UCSD-AML1 (cell line): ENCODE measurements around the gene GASK1A.

ENCODE experiments used
- DNase-seq: peaks from one replicate; lab custom pipeline; 2025; ENCODE audit not compliant: unreplicated experiment; lab: John Stamatoyannopoulos, UW

Gene GASK1A

DNA sequence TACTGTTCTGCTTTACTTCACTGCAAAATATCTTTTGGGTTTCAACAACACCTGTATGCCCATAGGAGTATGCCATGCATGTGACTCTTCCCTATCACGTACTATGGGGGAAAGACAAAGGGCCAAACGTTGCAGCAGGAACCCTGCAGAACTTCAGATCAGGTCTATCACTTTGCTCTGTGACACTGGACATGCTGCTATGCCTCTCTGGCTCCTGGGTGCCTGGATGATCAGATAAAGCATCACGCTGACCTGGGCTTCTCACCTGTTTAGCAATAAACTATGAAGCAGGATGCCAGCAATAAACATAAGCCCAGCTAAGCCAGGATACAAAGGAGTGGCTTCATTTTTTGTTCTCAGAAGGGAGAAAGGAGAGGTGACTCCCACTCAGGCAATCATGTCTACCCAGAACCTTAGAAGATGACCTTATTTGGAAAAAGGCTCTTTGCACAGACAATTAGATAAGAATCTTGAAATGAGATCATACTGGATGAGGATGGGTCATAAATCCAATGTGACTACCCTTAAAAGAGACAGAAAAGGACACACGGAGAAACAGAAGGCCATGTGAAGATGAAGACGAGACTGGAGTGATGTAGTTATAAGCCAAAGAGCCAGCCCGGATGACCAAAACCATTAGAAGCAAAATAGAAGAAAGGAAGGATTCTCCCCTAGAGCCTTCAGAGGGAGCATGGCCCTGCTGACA, 107.5 kb downstream of the GASK1A start:
- DNase-seq, result no peak

DNA sequence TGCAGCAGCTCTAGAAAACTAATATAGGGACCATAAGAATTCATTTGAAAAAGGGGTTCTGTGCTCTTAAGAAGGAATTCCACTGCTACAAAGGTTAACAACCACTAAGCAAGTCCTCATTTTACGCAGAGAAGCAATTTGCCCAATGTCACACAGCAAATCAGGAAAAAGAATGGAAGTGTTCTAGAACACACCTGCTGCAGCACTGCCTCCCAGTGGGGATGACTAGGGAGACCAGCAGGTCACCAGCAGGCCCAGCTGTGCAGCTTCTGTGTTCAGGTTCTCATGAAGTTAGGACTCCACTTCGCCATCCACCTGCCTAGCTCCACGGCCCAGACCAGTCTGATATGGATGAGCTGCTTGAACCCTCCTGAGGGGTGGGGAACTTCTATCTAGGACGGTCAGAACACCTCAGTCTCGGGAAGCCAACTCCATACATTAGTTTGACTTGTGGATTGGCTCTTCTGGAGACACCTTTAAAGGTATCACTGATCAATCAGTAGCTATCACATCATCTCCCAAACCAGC, 108.2 kb downstream of the GASK1A start:
- DNase-seq, result no peak

DNA sequence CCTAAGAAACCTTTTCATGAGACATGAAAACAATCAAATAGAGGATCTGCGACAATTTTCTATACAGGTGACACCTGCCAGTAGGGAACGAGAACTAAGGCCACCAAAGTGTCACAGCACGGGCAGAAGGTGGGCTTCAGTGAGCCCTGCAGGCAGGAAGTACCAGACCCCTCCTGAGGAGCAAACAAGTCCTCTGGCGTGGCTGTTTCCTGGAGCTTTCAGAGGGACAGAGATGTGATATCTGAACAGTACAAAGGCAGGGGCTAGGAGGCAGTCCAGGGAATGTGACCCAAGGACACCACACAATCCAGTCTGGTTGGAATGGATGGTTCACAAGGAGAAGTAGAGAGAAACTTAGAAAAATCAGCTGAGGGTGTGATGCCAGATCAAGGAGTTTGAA, 110.0 kb downstream of the GASK1A start:
- no peak for DNase-seq

DNA sequence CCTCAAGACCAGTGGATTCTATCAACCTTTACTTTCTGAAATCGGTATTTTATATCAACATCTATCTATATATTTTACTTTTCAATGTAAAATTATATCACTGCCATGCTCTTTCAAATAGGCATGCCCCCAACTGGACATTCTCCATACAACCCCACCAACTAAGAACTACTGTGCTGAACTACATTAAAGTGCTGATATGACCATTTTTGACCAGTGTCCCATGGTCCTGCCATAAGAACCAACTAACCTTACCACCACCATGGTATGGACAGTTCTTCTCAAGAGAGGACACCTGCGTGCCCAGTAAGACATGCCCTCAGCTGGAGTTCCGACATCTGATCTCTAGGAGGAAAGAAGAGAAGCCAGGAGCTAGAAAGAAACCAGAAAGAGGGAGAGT, 111.1 kb downstream of the GASK1A start:
- DNase-seq, result no peak

DNA sequence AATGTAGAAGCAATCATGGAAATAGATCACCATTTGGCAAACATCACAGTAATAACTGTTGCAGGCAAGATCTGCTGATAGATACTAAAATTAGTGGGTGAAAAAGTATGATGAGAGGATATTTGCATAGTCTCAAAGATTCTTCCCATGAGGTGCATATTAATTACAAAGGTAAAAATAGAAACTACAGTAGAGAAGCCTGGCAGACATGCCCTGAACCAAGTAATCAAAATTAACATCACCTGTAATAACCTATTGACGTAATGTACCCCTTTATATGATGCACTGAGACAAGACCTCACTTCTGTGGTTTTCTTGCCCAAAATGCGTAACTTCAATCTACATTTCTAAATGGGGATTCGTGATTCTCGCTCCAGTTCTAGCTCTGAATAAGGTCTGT, 112.4 kb downstream of the GASK1A start:
- no peak for DNase-seq

DNA sequence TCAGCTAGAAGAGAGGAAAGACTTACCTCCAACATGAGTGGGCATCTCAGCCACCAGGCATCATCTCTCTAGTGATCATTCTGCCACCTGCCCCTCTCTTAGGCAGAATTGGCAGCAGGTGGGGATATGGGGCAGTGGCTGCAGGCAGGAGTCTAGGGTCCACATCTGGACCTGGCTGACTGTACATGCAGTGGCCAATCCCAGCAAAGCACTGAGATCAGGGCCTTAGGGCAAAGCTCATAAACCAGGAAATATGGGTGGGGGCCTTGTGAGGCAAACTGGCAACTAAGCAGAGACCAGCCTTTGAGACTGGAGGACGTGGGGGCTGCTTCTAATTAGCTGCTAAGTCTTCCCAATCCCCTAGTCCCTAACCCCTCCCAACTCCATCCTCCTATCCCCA, 113.9 kb downstream of the GASK1A start:
- DNase-seq, result no peak

DNA sequence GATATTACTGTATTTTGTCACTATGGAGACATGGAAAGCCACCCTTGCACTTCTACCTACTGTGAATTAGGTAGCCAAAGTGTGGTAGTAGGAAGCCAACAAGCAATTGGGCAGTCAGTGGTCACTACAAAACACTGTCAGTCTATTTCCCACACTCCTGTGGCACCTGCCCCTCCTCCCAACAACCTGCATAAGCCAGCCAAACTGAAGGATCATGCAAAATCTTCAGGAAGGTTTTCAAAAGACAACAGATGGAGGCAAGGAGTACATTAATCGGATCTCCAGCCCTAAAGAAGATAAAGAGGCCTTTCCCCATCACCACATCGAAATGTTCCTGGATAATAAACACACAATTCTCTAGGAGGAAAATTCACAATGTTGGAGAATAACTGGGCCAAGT, 114.9 kb downstream of the GASK1A start:
- no peak for DNase-seq

DNA sequence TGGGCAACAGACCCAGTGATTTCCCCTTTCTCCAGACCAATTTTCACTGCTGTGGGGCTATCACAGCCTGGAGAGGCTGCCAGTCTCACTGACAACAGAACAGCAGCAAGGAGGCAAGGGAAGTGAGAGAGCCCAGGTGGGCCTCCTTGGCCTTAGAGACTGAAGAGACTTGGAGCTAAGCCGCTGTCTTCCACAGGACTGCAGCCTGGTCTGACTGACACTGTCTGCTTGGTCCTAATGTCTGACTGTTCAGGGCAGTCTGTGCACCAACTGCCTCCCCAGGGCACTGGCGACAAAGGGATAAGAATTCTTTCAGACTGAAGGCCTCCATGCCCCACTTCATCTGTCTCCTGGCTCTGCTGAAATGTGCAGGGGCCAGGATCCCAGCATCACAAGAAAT, 115.3 kb downstream of the GASK1A start:
- no peak for DNase-seq

DNA sequence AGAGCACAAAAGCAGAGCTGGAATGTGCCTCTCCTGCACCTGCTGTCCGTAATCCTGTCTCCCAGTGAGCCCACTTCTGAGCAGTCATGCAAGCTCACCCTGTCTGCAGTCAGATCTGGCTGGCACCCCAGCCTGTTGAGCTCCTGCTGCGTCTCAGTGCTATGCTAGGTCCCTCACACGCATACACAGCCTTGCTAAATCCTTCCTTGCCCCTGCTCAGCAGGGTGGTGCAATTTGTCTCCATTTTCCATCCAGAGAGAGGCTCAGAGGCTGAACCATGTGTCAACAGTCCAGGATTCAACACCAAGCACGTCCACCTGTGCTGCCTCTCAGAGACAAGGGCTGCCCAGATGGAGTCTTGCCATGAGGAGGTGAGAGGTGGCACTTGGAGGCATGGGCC, 115.7 kb downstream of the GASK1A start:
- no peak for DNase-seq

DNA sequence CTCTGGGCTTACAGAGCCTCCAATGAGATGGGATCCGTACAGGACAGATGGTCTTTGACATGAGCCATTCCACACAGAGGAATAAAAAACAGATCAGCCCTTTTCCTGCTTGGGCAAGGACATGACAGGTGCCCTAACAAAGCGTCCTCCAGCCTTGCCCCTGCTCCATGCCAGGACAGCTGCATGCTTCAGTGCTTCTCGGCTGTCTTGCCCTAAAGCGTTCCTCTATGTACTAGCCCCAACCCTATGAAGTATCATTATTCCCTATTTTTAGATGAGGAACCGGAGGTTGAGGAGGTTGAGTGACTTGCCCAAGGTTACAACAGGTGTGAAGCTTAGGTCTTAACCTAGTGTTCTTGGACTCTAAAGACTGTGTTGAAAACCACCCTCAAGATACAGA, 116.3 kb downstream of the GASK1A start:
- DNase-seq, result no peak

DNA sequence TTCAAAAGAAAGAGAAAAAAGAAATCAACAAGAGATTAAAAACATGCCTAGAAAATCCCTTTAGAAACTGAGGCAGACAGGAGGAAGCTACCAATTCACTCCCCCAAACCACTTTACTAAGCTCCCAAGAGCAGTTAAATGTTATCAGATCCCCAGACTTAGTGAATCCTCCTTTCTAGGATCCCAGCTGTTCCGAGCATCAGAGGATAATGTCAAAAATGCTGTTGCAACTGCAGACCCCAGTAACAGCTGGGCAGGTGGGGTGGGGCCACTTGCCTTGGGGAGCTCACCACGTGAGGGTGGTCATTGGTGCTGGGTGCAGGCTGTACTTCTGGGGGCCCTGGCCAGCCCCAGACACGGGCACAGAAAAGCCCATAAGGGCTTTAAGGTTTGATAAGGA, 117.7 kb downstream of the GASK1A start:
- DNase-seq, result no peak

DNA sequence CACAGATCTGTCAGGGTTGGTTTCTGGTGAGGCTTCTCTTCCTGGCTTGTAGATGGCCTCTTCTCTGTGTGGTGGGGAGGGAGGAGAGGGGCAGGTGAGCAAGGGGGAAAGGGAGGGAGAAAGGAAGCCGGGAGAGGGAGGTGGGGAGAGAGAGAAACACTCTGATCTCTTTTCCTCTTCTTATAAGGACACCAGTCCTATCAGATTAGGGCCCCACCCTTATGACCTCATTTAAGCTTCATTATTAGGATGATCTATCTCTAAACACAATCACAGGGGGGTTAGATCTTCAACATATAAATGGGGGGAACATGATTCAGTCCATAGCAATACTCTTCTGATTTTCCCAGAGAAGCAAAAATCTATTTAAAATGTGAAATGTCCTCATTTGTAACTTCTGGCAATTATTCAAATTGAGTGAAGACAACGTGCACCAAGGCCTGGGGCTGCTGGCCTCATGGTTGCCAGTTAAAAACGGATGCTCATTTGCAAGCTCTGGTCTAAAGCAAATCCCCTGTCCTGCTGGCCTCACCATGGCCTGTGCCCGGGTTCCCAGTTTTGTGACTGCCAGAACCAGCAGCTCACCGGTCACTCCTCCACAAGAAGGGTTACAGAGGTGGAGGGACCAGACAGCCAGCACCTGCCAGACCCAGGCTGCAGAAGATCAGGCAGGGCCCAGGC, 118.4 kb downstream of the GASK1A start:
- DNase-seq, result no peak

DNA sequence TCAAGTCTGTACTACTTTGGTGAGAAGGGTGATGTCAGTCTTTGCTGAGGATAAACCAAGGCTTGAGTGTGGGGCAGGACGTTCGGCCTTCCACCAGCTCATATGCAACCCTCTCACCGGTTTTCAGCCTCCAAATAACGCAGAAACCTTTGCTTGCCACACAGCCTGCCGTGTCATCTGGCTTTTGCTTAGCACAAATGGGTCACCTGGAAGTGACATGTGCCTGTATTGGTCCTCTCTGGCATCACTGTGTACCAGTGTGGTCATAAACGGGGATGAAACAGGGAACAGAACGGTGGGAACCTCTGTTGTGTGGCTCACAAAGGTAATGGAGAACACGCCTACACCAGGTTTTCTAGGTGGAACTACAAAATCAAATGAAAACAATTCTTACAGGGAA, 119.7 kb downstream of the GASK1A start:
- DNase-seq, result no peak

DNA sequence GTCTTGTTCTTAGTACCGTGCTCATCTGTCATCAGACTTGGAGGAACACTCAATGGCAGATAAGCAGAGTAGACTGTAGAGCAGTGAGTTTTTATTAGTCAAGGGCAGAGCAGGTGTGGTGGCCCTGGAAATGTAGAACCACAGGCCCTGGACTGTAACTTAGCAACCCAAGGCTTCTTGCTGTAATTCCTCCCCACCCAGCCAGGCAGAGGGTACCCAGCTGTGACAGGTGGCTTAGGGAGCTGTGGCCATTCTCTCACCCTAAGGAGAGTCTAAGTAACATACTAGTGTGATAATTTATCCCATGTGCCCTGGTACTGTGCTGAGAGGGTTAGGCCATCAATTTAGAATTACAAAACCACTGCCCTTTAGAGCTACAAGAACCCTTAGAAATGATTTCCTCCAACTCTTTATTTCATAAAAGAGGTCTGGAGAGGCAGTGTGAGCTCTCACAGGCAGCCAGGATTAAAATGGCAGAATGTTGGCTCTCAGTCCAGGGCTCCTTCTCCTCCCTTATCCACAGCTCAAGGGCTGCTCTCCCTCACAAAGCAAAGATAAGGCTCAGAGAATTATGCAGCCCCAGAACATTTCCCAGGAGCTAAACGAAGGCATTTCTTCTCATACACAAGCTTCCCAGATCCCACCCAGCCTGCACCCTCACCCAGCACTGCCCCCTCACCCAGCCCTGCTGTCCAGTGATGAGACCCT, 123.8 kb downstream of the GASK1A start:
- no peak for DNase-seq

DNA sequence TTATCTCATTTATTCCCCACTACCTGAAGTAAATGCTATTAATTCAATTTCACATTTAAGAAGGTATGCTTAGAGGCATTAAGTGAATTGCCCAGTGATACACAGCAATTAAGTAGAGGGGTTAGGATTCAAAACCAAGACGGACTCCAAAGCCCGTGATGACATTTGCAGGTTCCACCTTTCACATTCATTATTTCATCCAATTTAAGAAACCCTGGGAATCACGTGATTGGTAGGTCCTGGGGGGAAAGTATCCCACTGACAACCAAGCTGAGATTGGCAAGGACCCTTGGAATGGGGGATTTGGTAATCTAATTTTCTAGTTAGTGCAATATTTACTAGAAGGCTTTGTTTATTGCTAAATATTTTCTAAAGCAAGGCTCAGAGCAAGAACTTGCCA, 124.9 kb downstream of the GASK1A start:
- DNase-seq, result no peak

DNA sequence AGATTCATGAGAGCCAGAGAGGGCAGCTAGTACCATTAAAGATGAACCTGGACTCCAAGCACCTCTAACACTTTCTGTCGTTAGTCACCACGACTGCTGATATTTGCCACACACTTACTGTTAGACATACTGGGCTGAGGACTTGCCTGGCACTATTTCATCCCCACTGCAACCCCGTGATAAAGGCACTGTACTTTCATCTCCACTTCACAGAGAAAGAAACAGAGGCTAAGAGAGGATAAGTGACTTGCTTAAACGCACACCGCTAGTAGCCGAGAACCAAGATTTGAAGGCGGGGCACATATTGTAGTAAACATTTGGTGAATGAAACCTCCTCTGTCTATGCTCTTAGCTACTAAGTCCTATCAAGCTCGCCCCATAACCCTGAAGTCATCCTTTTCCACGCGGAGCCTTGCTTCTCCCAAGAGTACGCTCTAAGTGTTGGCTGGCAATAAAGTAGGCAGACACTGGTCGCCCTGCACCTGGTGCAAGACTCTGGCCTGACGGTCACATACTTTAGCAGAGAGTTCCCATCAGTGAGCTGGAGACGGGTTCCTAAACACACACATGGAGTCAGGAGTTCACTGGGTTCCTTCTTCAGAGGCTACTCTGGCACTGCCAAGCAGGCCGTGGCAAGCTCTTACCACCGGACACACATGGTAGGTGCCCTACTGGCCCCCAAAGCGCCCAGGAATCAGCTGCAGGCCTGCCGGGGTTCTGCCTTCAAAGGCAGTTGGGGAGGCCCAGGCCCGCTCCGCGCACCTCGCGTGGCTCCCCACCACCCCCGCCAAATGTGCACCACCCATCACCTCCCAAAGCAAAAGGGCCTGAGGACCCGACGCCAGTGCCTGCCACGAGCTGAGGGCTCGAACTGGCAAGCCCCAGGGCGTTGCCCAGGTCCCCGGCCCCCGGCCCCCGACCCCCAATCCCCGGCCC, 125.8 kb downstream of the GASK1A start:
- DNase-seq, result no peak

DNA sequence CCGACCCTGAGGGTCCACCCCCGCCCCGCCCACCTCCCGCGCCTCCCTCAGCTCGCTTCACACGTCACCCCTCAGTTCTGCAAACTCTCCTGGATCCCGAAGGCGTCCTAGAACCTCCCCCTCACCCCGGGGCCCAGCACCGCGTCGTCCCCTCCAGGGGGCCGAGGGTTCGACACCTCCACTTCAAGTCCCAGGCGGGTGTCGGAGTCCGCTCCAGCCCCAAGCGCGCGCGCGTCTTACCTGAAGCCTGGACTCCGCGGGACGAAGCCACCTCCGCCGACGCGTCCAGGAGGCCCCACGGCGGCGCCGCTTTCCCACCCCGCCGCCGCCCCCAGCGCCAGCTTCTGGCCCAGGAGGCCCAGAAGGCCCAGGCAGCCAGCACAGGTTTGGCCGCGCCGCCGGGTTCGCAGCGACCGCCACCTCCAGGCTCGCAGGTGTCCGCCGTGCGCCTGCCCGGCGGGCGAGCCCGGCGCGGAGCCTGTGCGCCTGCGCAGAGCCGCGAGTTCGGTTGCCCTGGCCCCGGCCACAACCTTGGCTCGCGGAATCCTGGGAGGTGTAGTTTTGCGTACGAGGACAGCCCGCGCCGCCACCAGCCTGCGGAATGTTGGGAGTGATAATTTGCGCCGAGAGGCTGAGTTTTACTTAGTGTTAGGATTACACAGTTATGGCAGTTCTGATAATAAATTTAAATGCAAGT, 126.6 kb downstream of the GASK1A start, which contains the start of gene POMGNT2:
Gene POMGNT2, minus strand, starts transcription at position 484 of the 697 bp plus-strand sequence. CDS start 24,648 bp downstream, outside the sequence.
- peak; percentile 87 for DNase-seq

DNA sequence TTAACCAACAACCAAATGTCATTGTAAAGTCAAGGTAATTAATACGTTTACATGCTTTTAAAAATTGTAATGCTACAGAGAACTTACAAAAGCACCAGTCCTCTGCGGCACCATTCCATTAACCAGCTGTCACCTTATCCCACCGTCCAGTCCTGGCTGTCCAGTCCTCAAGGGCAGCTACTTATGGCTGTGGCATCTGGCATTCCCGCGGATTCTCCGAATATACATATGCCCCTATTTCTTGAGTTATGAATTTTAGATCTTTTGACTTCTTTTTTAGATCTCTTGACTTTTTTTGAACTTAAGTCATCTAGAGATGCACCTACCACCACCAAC, 127.2 kb downstream of the GASK1A start:
- no peak for DNase-seq
